H9 (cell line): ENCODE results near the gene GSTK1. TPM values are rescaled to one million over a fixed set of nuclear protein-coding genes. Genes with fewer than 3 reads are reported as not detected.
A peak's percentile ranks its signal among the peaks of the same experiment; 100 is the strongest.

ENCODE experiments used
- DNase-seq: peaks from one replicate; pipeline ENCODE4 v3.0.0-alpha.2; 2017
- H2AFZ ChIP-seq: one replicate; pipeline ENCODE4 v1.6.1; 2013; ENCODE audit warnings: mild to moderate bottlenecking, low read length, control low read depth, moderate library complexity
- H2AK5ac ChIP-seq: 2 replicates; pipeline ENCODE4 v1.6.1; 2013; ENCODE audit warnings: low read length, control low read depth, mixed read lengths; ENCODE audit not compliant: insufficient read length
- H2BK120ac ChIP-seq: one replicate; pipeline ENCODE4 v1.6.1; 2013; ENCODE audit warnings: low read depth, mild to moderate bottlenecking, low read length, control low read depth, inconsistent platforms; ENCODE audit not compliant: poor library complexity, severe bottlenecking
- H2BK12ac ChIP-seq: 2 replicates; pipeline ENCODE4 v1.6.1; 2013; ENCODE audit warnings: low read length, control low read depth, mixed read lengths, low read depth; ENCODE audit not compliant: insufficient read length
- H2BK15ac ChIP-seq: 2 replicates; pipeline ENCODE4 v1.6.1; 2013; ENCODE audit warnings: low read depth, low read length, control low read depth
- H2BK20ac ChIP-seq: one replicate; pipeline ENCODE4 v1.6.1; 2013; ENCODE audit warnings: low read depth, mild to moderate bottlenecking, low read length, control low read depth, inconsistent platforms; ENCODE audit not compliant: poor library complexity, severe bottlenecking
- H2BK5ac ChIP-seq: 2 replicates; pipeline ENCODE4 v1.6.1; 2013; ENCODE audit warnings: low read length, control low read depth, mixed read lengths; ENCODE audit not compliant: insufficient read length
- H3K14ac ChIP-seq: 2 replicates; pipeline ENCODE4 v1.6.1; 2013; ENCODE audit warnings: low read length, control low read depth; ENCODE audit not compliant: insufficient read depth
- H3K18ac ChIP-seq: 2 replicates; pipeline ENCODE4 v1.6.1; 2013; ENCODE audit warnings: low read depth, mild to moderate bottlenecking, mixed read lengths, low read length, control low read depth; ENCODE audit not compliant: insufficient read length
- H3K23ac ChIP-seq: 2 replicates; pipeline ENCODE4 v1.6.1; 2013; ENCODE audit warnings: low read length, control low read depth, mixed read lengths, low read depth; ENCODE audit not compliant: insufficient read length
- H3K23me2 ChIP-seq: 2 replicates; pipeline ENCODE4 v1.6.1; 2013; ENCODE audit warnings: low read depth, mild to moderate bottlenecking, mixed read lengths, low read length, control low read depth; ENCODE audit not compliant: insufficient read length, poor library complexity, severe bottlenecking
- H3K27ac ChIP-seq: 2 replicates; pipeline ENCODE4 v1.5.1; 2013; ENCODE audit warnings: low read length, control low read depth, mixed read lengths, low read depth; ENCODE audit not compliant: insufficient read length
- H3K27me3 ChIP-seq: 2 replicates; pipeline ENCODE4 v1.6.1; 2013; ENCODE audit warnings: low read length, control low read depth, inconsistent platforms; ENCODE audit not compliant: insufficient read depth
- H3K4ac ChIP-seq: 2 replicates; pipeline ENCODE4 v1.6.1; 2013; ENCODE audit warnings: low read depth, mild to moderate bottlenecking, control low read depth, inconsistent platforms, low read length, moderate library complexity
- H3K4me1 ChIP-seq: 2 replicates; pipeline ENCODE4 v1.6.1; 2013; ENCODE audit warnings: low read length, control low read depth, inconsistent platforms; ENCODE audit not compliant: insufficient read depth
- H3K4me2 ChIP-seq: 2 replicates; pipeline ENCODE4 v1.6.1; 2013; ENCODE audit warnings: low read length, control low read depth, mixed read lengths; ENCODE audit not compliant: insufficient read length, insufficient read depth
- H3K56ac ChIP-seq: 2 replicates; pipeline ENCODE4 v1.6.1; 2013; ENCODE audit warnings: low read depth, mild to moderate bottlenecking, mixed read lengths, low read length, control low read depth; ENCODE audit not compliant: insufficient read length
- H3K79me1 ChIP-seq: 2 replicates; pipeline ENCODE4 v1.6.1; 2013; ENCODE audit warnings: low read depth, mild to moderate bottlenecking, moderate library complexity, low read length, control low read depth, inconsistent platforms; ENCODE audit not compliant: insufficient read depth, poor library complexity, severe bottlenecking
- H3K79me2 ChIP-seq: 2 replicates; pipeline ENCODE4 v1.6.1; 2013; ENCODE audit warnings: low read length, control low read depth, inconsistent platforms; ENCODE audit not compliant: insufficient read depth
- H3K9ac ChIP-seq: 2 replicates; pipeline ENCODE4 v1.6.1; 2013; ENCODE audit warnings: low read length, control low read depth, mixed read lengths; ENCODE audit not compliant: insufficient read length; ENCODE audit errors: extremely low read depth
- H3K9me3 ChIP-seq: one replicate; pipeline ENCODE4 v1.6.1; 2013; ENCODE audit warnings: low read depth, low read length, inconsistent platforms; ENCODE audit not compliant: control insufficient read depth
- H3T11ph ChIP-seq: one replicate; pipeline ENCODE4 v1.6.1; 2013; ENCODE audit warnings: mild to moderate bottlenecking, low read length, control low read depth, inconsistent platforms
- H4K20me1 ChIP-seq: one replicate; pipeline ENCODE4 v1.6.1; 2013; ENCODE audit not compliant: control insufficient read depth, insufficient read length, insufficient read depth
- H4K5ac ChIP-seq: 2 replicates; pipeline ENCODE4 v1.6.1; 2013; ENCODE audit warnings: low read depth, mild to moderate bottlenecking, mixed read lengths, low read length, control low read depth; ENCODE audit not compliant: insufficient read length
- H4K8ac ChIP-seq: replicated peaks from 2 replicates; pipeline ENCODE4 v1.6.1; 2013; ENCODE audit warnings: low read length, control low read depth, mixed read lengths, low read depth; ENCODE audit not compliant: insufficient read length
- H4K91ac ChIP-seq: 2 replicates; pipeline ENCODE4 v1.6.1; 2013; ENCODE audit warnings: low read depth, mild to moderate bottlenecking, moderate library complexity, mixed read lengths, low read length, control low read depth; ENCODE audit not compliant: insufficient read length
- H3K27ac Mint-ChIP-seq, 3 experiments: 2 replicates in 2 of 3; 3 replicates in 1 of 3; pipeline ENCODE4 v1.8.0; 2020 to 2021; ENCODE audit warnings: mixed read lengths in 3 of 3, mild to moderate bottlenecking in 1 of 3, moderate library complexity in 1 of 3
- H3K27me3 Mint-ChIP-seq: 2 replicates; pipeline ENCODE4 v1.8.0; 2021; ENCODE audit warnings: low read depth, mild to moderate bottlenecking, moderate library complexity, mixed read lengths
- H3K36me3 Mint-ChIP-seq, 3 experiments: 2 replicates in 2 of 3; 3 replicates in 1 of 3; pipeline ENCODE4 v1.8.0; 2020 to 2021; ENCODE audit warnings: low read depth in 3 of 3, mixed read lengths in 3 of 3; ENCODE audit not compliant: insufficient read depth in 1 of 3
- H3K4me1 Mint-ChIP-seq, 2 experiments: 2 replicates each; pipeline ENCODE4 v1.8.0; 2020; ENCODE audit warnings: mixed read lengths in 2 of 2
- H3K4me3 Mint-ChIP-seq, 2 experiments: 2 replicates in 1 of 2; 3 replicates in 1 of 2; pipeline ENCODE4 v1.8.0; 2020 to 2021; ENCODE audit warnings: mild to moderate bottlenecking in 2 of 2, mixed read lengths in 2 of 2, moderate library complexity in 1 of 2
- H3K9me3 Mint-ChIP-seq, 2 experiments: 2 replicates in 1 of 2; 3 replicates in 1 of 2; pipeline ENCODE4 v1.8.0; 2020; ENCODE audit warnings: mild to moderate bottlenecking in 2 of 2, mixed read lengths in 2 of 2, moderate library complexity in 1 of 2
- CTCF ChIP-seq: fragments of 200-600 bp; sonication (generic); conservative IDR thresholded peaks from 3 replicates; pipeline ENCODE4 v1.8.0; 2021; ENCODE audit warnings: antibody characterized with exemption, mild to moderate bottlenecking
- WGBS: extraction: QIAGEN DNeasy Blood & Tissue Kit; methylation state at CpG from one replicate; pipeline ENCODE4 v1.1.7; 2013; ENCODE audit warnings: missing lambda C conversion rate, low lambda C conversion rate, mixed read lengths; ENCODE audit not compliant: insufficient read length; ENCODE audit errors: extremely low coverage; 5-methylcytosine and 5-hydroxymethylcytosine counted together
- total RNA-seq: library from RNA; stranded (reverse); gene quantifications from 2 replicates; pipeline ENCODE4 v1.2.1, GENCODE V29; 2021

Gene GSTK1
- total RNA-seq, 1 experiment from 2014 or later: 36.1 TPM

- Histone ChIP-seq H3K79me1 (no peaks in the 10 kb centered on the region), H4K20me1 (no peaks in the 10 kb centered on the region), H3K27ac (no peak overlapping the region), H3K4me1 (peaks cover 9% of the 10 kb centered on the region; the same call in 1 of the 2 replicates), H2BK20ac (no peak overlapping the region), H4K8ac (no peak overlapping the region), H3K27me3 (peaks cover 10% of the 10 kb centered on the region; the same call in 1 of the 2 replicates), H3K18ac (no peak overlapping the region), H4K5ac (no peak overlapping the region), H3K9ac (no peak overlapping the region), H3K79me2 (no peaks in the 10 kb centered on the region), H3K23me2 (peaks cover 5% of the 10 kb centered on the region), H4K91ac (no peak overlapping the region), H3K4ac (no peak overlapping the region), H2BK120ac (no peak overlapping the region), H2BK15ac (no peak overlapping the region), H2AFZ (no peak overlapping the region), H3K14ac (no peak overlapping the region), H3K56ac (no peak overlapping the region), H2AK5ac (no peak overlapping the region), H3T11ph (no peak overlapping the region), H3K4me2 (peak overlapping the region; percentile 32), H3K23ac (no peak overlapping the region), H2BK12ac (no peak overlapping the region), H2BK5ac (no peak overlapping the region), H3K9me3 (peaks cover 10% of the 10 kb centered on the region)
- Mint-ChIP-seq H3K4me3 (no peak overlapping the region), H3K4me1 (peaks cover 29 to 31% of the 10 kb centered on the region in 2 experiments), H3K36me3 (peaks cover 9 to 16% (median 13%) of the 10 kb centered on the region in 3 experiments), H3K9me3 (peaks cover 12 to 14% of the 10 kb centered on the region in 2 experiments), H3K27ac (0 out of 7 replicates have a peak overlapping the region, but pooled peaks of 1 of the 3 experiments have one; percentile 16), H3K27me3 (peaks cover 53% of the 10 kb centered on the region)
- peak; percentile 34 for DNase-seq
- no CpG with 5 or more reads among the region's 4 CpGs for WGBS
- no peak for TF ChIP-seq CTCF
Measured at GRCh38 chr7:143283381-143283780, 20.1 kb downstream of the GSTK1 start.
